Caco-2 (cell line): Measurements from ENCODE around the gene LIAS. TPM values are rescaled to one million over a fixed set of nuclear protein-coding genes. Genes with fewer than 3 reads are reported as not detected.
"Not testable (repeated sequence)": the region's sequence is repeated elsewhere in the genome, so short reads cannot be mapped to it uniquely, and the experiment has no call there.

Source experiments
- BruUV-seq: library from RNA; stranded (reverse); fragments of 400-500 nt; replicated peaks from 2 replicates; lab custom pipeline; 2021; lab: Mats Ljungman, UMichigan
- CTCF ChIA-PET: fragments of 300-600 bp; sonication (Branson Sonifier 250); formaldehyde crosslinking; loops from one replicate; lab custom pipeline; 2022; ENCODE audit warnings: antibody characterized with exemption; lab: Charles Lee
- POLR2A ChIA-PET: fragments of 300-600 bp; sonication (Branson Sonifier 250); formaldehyde crosslinking; loops from one replicate; lab custom pipeline; 2022; ENCODE audit warnings: antibody characterized with exemption; lab: Charles Lee
- DNase-seq, 2 experiments: peaks; one replicate each; pipeline versions ENCODE4 v3.0.0 to v3.0.0-alpha.2; 2020 to 2022
- H3K27me3 ChIP-seq: replicated peaks from 2 replicates; pipeline ENCODE4 v1.6.0; 2011; ENCODE audit warnings: low read length; ENCODE audit not compliant: control insufficient read depth, insufficient read depth
- H3K36me3 ChIP-seq: 2 replicates; pipeline ENCODE4 v1.5.1; 2011; ENCODE audit warnings: low read length; ENCODE audit not compliant: control insufficient read depth, insufficient read depth
- H3K4me1 ChIP-seq: fragments of 250-450 bp; sonication (Bioruptor Pico); 2 replicates; pipeline ENCODE4 v1.5.1; 2020; ENCODE audit warnings: mild to moderate bottlenecking
- H3K4me3 ChIP-seq: 2 replicates; pipeline ENCODE4 v1.5.1; 2011; ENCODE audit warnings: low read depth, mild to moderate bottlenecking, control low read depth, low read length
- H3K9me3 ChIP-seq: fragments of 250-450 bp; sonication (Bioruptor Pico); 2 replicates; pipeline ENCODE4 v1.5.1; 2020; ENCODE audit warnings: mild to moderate bottlenecking, moderate library complexity
- H3K27ac Mint-ChIP-seq: one replicate; pipeline ENCODE4 v1.8.0; 2022; ENCODE audit warnings: mixed read lengths; ENCODE audit not compliant: unreplicated experiment
- H3K27me3 Mint-ChIP-seq: one replicate; pipeline ENCODE4 v1.8.0; 2022; ENCODE audit warnings: mixed read lengths; ENCODE audit not compliant: insufficient read depth, unreplicated experiment
- H3K36me3 Mint-ChIP-seq: one replicate; pipeline ENCODE4 v1.8.0; 2022; ENCODE audit warnings: mild to moderate bottlenecking, mixed read lengths; ENCODE audit not compliant: insufficient read depth, unreplicated experiment
- H3K4me1 Mint-ChIP-seq: one replicate; pipeline ENCODE4 v1.8.0; 2022; ENCODE audit warnings: low read depth, mixed read lengths; ENCODE audit not compliant: unreplicated experiment
- H3K4me3 Mint-ChIP-seq: one replicate; pipeline ENCODE4 v1.8.0; 2022; ENCODE audit warnings: mild to moderate bottlenecking, moderate library complexity, mixed read lengths; ENCODE audit not compliant: unreplicated experiment
- H3K9me3 Mint-ChIP-seq: one replicate; pipeline ENCODE4 v1.8.0; 2022; ENCODE audit warnings: mixed read lengths; ENCODE audit not compliant: unreplicated experiment
- CTCF ChIP-seq, 2 experiments: fragments of 200-600 bp in 1 of 2; IDR thresholded peaks; 1 replicate in 1 of 2; 2 replicates in 1 of 2; pipeline versions ENCODE4 v1.5.1 to v1.8.0; 2011 to 2022; ENCODE audit warnings: antibody characterized with exemption in 1 of 2, control low read depth in 1 of 2, inconsistent platforms in 1 of 2, low read depth in 1 of 2, low read length in 1 of 2, mild to moderate bottlenecking in 1 of 2, moderate library complexity in 1 of 2; ENCODE audit not compliant: insufficient read depth in 1 of 2, severe bottlenecking in 1 of 2, unreplicated experiment in 1 of 2
- intact Hi-C: fragments of 100-400 bp; cut with micrococcal nuclease; formaldehyde crosslinking; loops from one replicate; pipeline ENCODE4 v1.10.0; 2022; ENCODE audit not compliant: unreplicated experiment
- total RNA-seq: library from RNA; stranded (reverse); gene quantifications from 2 replicates; pipeline ENCODE4 v1.2.3, GENCODE V29; 2022

The LIAS gene
- total RNA-seq, 1 experiment from 2014 or later, result 19.5 TPM

DNA sequence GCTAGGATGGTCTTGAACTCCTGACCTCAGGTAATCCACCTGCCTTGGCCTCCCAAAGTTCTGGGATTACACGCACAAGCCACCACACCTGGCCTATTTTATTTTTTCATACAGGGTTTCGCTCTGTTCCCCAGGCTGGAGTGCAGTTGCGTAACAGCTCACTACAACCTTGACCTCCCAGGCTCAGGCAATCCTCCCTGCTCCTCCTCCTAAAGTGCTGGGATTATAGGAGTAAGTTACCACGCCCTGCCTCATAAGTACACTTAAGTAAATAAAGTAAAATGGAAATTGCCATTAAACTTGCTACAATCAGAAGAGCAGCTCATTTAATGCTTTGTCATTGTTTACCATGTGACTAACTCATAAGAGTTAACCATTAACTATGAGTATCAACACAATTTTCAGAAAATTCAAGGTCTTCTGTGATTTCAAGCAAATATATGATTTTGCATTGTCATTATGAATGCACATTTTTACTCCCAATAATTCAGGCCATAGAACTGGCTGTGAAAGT, 56.1 kb downstream of the LIAS start:
- Histone ChIP-seq H3K27me3 (no peaks in the 10 kb centered on the region), H3K36me3 (peaks cover 1% of the 10 kb centered on the region; the same call in 1 of the 2 replicates), H3K4me3 (no peak overlapping the region), H3K4me1 (peaks cover 16% of the 10 kb centered on the region), H3K9me3 (no peaks in the 10 kb centered on the region)
- no TSS peak for BruUV-seq
- peaks cover 62% of the 10 kb centered on the region for H3K36me3 Mint-ChIP-seq
- H3K9me3 Mint-ChIP-seq, result no peaks in the 10 kb centered on the region
- peak; percentile 75 to 82 for DNase-seq
- no peak overlapping the region for H3K4me3 Mint-ChIP-seq
- CTCF ChIA-PET, result interaction anchor here (0.6 kb wide), 1 partner anchor 10 kb away, joined by 4 read pairs; no protein-coding TSS in a partner anchor
- POLR2A ChIA-PET, result interaction anchor here (0.7 to 1.2 kb wide), 5 partner anchors 12 to 183 kb away, joined by 3 to 12 read pairs (median 4); partner anchors contain the start of genes LIAS, SMIM14, UBE2K and UGDH
- H3K4me1 Mint-ChIP-seq, result no peaks in the 10 kb centered on the region
- intact Hi-C loops, result loop anchor here (1.0 kb wide), 2 partner anchors 12 to 43 kb away; partner anchors contain the start of gene UGDH
- no peak for TF ChIP-seq CTCF (IDR thresholded peaks at IDR 0.05; ENCODE audit: insufficient read depth in 1 of 2, low read depth in 1 of 2, low read length in 1 of 2, severe bottlenecking in 1 of 2, unreplicated experiment in 1 of 2)
- no peaks in the 10 kb centered on the region for H3K27me3 Mint-ChIP-seq
- H3K27ac Mint-ChIP-seq, result peak overlapping the region; percentile 84

DNA sequence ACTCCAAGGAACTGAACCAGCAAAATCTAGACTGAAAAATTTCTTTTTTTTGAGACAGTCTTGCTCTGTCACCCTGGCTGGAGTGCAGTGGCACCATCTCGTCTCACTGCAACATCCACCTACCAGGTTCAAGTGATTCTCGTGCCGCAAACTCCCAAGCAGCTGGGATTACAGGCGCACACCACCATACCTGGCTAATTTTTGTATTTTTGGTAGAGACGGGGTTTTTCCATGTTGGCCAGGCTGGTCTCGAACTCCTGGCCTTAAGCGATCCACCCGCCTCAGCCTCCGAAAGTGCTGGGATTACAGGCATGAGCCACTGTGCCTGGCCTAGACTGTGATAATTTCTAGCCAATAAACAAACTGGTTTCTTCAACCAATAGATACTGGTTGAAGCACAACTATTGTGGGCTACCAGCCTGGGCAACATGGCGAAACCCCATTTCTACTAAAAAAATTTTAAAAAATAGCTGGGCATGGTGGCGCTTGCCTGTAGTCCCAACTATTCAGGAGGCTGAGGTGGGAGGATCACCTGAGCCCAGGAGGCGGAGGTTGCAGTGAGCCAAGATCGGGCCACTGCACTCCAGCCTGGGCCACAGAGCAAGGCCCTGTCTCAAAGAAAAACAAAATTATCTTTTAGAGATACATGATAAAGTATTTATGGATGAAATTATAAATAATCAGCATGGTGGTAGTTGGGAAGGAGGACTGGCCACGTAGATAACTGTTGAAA, 57.0 kb downstream of the LIAS start:
- intact Hi-C loops, result loop anchor here (1.0 kb wide), 2 partner anchors 11 to 42 kb away; partner anchors contain the start of gene UGDH
- not testable (repeated sequence) for H3K4me3 Mint-ChIP-seq, H3K4me1 Mint-ChIP-seq, H3K27ac Mint-ChIP-seq, H3K36me3 ChIP-seq, H3K9me3 ChIP-seq, H3K9me3 Mint-ChIP-seq, BruUV-seq, DNase-seq, H3K27me3 Mint-ChIP-seq, H3K4me3 ChIP-seq, H3K27me3 ChIP-seq
- peaks cover 16% of the 10 kb centered on the region for H3K4me1 ChIP-seq
- peaks cover 60% of the 10 kb centered on the region for H3K36me3 Mint-ChIP-seq
- ChIA-PET POLR2A (interaction anchor here (1.0 to 1.2 kb wide), 2 partner anchors 57 to 182 kb away, joined by 3 to 4 read pairs; partner anchors contain the start of genes LIAS and UBE2K), CTCF (interaction anchor here (0.6 kb wide), 1 partner anchor 10 kb away, joined by 4 read pairs; no protein-coding TSS in a partner anchor)

DNA sequence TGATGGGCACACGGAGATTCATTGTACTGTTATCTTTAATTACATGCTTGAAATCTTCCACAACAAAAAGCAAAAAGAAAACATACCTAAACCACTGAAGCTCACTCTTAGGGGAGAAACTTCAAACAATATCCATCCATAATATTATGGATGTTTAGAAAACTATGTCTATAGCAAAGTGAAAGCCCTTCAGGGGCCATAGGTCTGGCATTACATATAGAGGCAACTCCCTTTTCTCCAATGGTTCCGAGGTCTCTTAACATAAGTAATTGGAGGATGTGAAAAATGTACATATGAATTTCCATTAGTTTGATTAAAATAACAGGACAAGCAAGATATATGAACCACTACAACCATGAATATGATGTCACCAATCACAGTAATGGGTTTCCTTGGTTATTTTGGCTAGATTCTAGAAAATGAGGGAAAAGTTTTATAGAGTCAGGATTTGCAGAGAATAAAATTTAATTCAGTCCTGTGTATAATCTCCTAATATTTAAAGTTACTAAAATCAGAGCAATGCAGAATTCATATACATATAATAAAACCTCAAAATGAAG, 57.6 kb downstream of the LIAS start:
- Histone ChIP-seq H3K27me3 (no peaks in the 10 kb centered on the region), H3K4me3 (no peak overlapping the region), H3K9me3 (no peaks in the 10 kb centered on the region), H3K4me1 (peaks cover 16% of the 10 kb centered on the region), H3K36me3 (peaks cover 1% of the 10 kb centered on the region; the same call in 1 of the 2 replicates)
- ChIA-PET POLR2A (no interaction called here), CTCF (no interaction called here)
- Mint-ChIP-seq H3K4me1 (no peaks in the 10 kb centered on the region), H3K27ac (no peak overlapping the region), H3K9me3 (no peaks in the 10 kb centered on the region), H3K4me3 (no peak overlapping the region), H3K36me3 (peaks cover 59% of the 10 kb centered on the region), H3K27me3 (no peaks in the 10 kb centered on the region)
- no peak for TF ChIP-seq CTCF (IDR thresholded peaks at IDR 0.05; ENCODE audit: insufficient read depth in 1 of 2, low read depth in 1 of 2, low read length in 1 of 2, severe bottlenecking in 1 of 2, unreplicated experiment in 1 of 2)
- intact Hi-C loops, result no loop called here
- DNase-seq, result no peak
- BruUV-seq, result no TSS peak
